ENCODE data around the gene A1CF.

- TF ChIP-seq, protein P1, sequence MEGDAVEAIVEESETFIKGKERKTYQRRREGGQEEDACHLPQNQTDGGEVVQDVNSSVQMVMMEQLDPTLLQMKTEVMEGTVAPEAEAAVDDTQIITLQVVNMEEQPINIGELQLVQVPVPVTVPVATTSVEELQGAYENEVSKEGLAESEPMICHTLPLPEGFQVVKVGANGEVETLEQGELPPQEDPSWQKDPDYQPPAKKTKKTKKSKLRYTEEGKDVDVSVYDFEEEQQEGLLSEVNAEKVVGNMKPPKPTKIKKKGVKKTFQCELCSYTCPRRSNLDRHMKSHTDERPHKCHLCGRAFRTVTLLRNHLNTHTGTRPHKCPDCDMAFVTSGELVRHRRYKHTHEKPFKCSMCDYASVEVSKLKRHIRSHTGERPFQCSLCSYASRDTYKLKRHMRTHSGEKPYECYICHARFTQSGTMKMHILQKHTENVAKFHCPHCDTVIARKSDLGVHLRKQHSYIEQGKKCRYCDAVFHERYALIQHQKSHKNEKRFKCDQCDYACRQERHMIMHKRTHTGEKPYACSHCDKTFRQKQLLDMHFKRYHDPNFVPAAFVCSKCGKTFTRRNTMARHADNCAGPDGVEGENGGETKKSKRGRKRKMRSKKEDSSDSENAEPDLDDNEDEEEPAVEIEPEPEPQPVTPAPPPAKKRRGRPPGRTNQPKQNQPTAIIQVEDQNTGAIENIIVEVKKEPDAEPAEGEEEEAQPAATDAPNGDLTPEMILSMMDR (IDR thresholded peaks at IDR 0.05 in 8 of 11, conservative IDR thresholded peaks at IDR 0.05 in 3 of 11), result no peak
- no peak for TF ChIP-seq POLR2AphosphoS5 (IDR thresholded peaks at IDR 0.05)
Observed at GRCh38 chr10:50896721-50897120, 11.3 kb upstream of the A1CF start.
